Muscle of leg (tissue), 11 donors: ENCODE results near the gene HOTAIR. TPM values are rescaled to one million over a fixed set of nuclear protein-coding genes. Genes with fewer than 3 reads are reported as not detected.
A peak's percentile ranks its signal among the peaks of the same experiment; 100 is the strongest.

Source experiments
- DNase-seq: peaks from one replicate; pipeline ENCODE4 v3.0.0; 2013
- H3K27ac ChIP-seq: one replicate; pipeline ENCODE4 v1.5.1; 2013; ENCODE audit warnings: mild to moderate bottlenecking, low read length, control low read depth
- H3K27me3 ChIP-seq: one replicate; pipeline ENCODE4 v1.6.1; 2013; ENCODE audit warnings: low read length; ENCODE audit not compliant: control insufficient read depth, insufficient read depth
- H3K36me3 ChIP-seq: one replicate; pipeline ENCODE4 v1.6.1; 2013; ENCODE audit warnings: low read length; ENCODE audit not compliant: control insufficient read depth, insufficient read depth
- H3K4me1 ChIP-seq: one replicate; pipeline ENCODE4 v1.6.1; 2013; ENCODE audit warnings: low read length; ENCODE audit not compliant: control insufficient read depth, insufficient read depth
- H3K4me3 ChIP-seq: one replicate; pipeline ENCODE4 v1.5.1; 2013; ENCODE audit warnings: low read length, control low read depth
- H3K9me3 ChIP-seq: replicated peaks from 2 replicates; pipeline ENCODE4 v1.6.1; 2013; ENCODE audit warnings: low read depth, low read length; ENCODE audit not compliant: control insufficient read depth
- WGBS: methylation state at CpG from one replicate; pipeline ENCODE4 v1.1.5; 2013; ENCODE audit warnings: missing lambda C conversion rate; ENCODE audit not compliant: insufficient coverage; 5-methylcytosine and 5-hydroxymethylcytosine counted together
- polyA plus RNA-seq, 8 donors: library from polyadenylated mRNA; unstranded; fragments of 120-200 nt; gene quantifications; one replicate each; pipeline versions ENCODE4 v1.2.1 to v1.2.3, GENCODE V29; 2013; ENCODE audit warnings: inconsistent platforms in 1 of 8, low replicate concordance in 1 of 8; ENCODE audit not compliant: insufficient read length in 8 of 8, insufficient read depth in 1 of 8
- total RNA-seq: library from RNA; stranded (reverse); fragments of 120-200 nt; gene quantifications from one replicate; pipeline ENCODE4 v1.2.4, GENCODE V29; 2013

HOTAIR gene
- total and polyA plus RNA-seq, 9 donors: 1.8 to 13.2 (median 3.2) TPM

DNA sequence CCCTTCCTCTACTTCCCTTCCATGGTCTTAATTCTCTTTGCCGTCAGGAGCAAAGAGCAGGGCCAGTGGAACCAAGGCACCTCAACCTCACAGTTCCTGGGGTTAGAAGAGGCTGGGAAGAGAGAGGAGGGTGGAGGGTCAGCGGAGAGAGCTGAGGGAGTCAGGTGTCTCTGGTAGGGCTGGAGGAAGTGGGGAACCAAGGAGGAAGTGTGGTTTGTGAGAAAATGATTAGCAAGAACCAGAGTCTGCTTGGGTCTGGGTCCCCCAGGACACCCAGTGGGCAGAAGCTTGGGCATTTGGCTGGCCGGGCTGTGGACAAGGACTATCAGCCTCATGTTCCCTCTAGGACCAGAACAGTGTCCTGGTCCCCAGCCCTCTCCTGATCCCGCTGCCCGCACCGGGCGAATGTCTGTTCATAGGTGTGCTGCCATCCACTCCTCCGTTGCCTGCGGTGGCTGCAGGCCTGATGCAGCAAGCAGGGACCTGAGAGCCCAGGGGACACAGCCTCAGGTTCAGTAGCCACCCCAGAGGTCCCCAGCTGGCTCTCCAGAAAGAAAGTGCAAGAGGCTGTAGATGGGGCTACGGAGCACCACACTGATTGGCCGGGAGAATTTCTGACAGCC is 17.7 kb downstream of the HOTAIR start:
- Histone ChIP-seq H3K27ac (no peak overlapping the region), H3K4me1 (peaks cover 28% of the 10 kb centered on the region), H3K4me3 (no peak overlapping the region), H3K27me3 (peaks cover 97% of the 10 kb centered on the region), H3K9me3 (no peaks in the 10 kb centered on the region), H3K36me3 (peaks cover 2% of the 10 kb centered on the region)
- no peak for DNase-seq
- 69% methylated on average over 6 of the region's 11 CpGs for WGBS

DNA sequence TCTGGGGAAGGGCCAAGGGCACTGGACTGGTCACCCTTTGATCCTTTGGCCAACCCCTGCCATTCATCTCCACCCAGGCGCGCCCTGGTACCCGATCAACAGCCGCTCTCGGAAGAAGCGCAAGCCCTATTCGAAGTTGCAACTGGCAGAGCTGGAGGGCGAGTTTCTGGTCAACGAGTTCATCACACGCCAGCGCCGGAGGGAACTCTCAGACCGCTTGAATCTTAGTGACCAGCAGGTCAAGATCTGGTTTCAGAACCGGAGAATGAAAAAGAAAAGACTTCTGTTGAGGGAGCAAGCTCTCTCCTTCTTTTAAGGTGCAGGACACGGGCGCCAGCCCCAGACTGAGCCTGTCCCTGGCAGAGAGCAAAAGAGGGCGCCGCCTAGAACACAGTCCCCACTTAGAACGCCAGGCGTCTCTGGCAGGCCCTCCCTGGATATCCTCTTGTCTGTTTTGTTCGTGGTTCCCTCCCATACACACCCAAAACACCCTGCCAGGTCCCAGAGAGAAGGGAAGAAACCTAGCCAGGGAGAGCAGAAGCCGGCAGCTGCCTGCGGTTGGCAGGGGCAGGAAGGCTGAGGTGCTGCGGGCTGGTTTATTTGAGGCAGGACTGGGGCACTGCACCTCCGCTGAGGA is 18.4 kb downstream of the HOTAIR start:
- H3K36me3 ChIP-seq: no peaks in the 10 kb centered on the region
- H3K4me3 ChIP-seq: no peak overlapping the region
- DNase-seq: no peak
- 47% methylated on average over 22 of the region's 25 CpGs for WGBS
- no peaks in the 10 kb centered on the region for H3K9me3 ChIP-seq
- H3K4me1 ChIP-seq: peaks cover 28% of the 10 kb centered on the region
- peaks cover 97% of the 10 kb centered on the region for H3K27me3 ChIP-seq
- H3K27ac ChIP-seq: no peak overlapping the region

DNA sequence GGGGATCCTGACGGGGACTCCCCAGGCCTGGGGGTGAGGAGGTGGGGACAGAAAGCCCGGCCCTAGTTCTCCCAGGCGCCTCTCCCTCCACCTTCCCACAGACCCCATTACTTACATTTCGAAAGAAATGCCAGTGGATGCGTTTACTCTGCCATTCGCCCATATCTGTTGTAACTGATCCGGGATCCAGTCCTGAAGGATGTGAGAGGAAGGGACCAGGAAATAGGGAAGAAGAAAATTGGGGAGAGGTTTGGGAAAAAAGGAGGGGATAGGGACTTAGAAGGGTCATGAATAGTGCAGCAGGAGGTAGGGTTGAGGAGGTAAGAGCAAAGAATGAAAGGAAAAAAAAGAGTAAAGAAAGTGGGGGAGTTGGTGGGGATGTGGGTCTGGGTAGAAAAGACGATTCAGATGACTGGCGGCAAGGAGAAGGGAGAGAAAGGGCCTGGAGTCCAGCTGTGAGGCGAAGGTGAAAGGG is 18.9 kb downstream of the HOTAIR start:
- Histone ChIP-seq H3K4me1 (peaks cover 30% of the 10 kb centered on the region), H3K36me3 (no peaks in the 10 kb centered on the region), H3K4me3 (no peak overlapping the region), H3K27ac (no peak overlapping the region), H3K9me3 (no peaks in the 10 kb centered on the region), H3K27me3 (peaks cover 97% of the 10 kb centered on the region)
- DNase-seq: no peak
- 51% methylated on average over 5 of the region's 10 CpGs for WGBS

- H3K27ac ChIP-seq: no peak overlapping the region
- H3K36me3 ChIP-seq: no peaks in the 10 kb centered on the region
- peaks cover 23% of the 10 kb centered on the region for H3K4me1 ChIP-seq
- peaks cover 97% of the 10 kb centered on the region for H3K27me3 ChIP-seq
- no peaks in the 10 kb centered on the region for H3K9me3 ChIP-seq
- 2% methylated on average over 72 of the region's 86 CpGs for WGBS
- H3K4me3 ChIP-seq: peak overlapping the region; percentile 5
- no peak for DNase-seq
These were observed 19.5 kb downstream of the HOTAIR start for GRCh38 chr12:53955036-53955775.

GRCh38 chr12:53954694-53955035 is 20.1 kb downstream of the HOTAIR start, which contains the start of gene HOXC12:
HOXC12 (plus strand) TSS chr12:53954903; CDS start chr12:53954930, 27 bp downstream.
- Histone ChIP-seq H3K4me3 (peak within 1 kb of the TSS; percentile 5), H3K9me3 (no peaks in the 10 kb centered on the region), H3K36me3 (no peaks in the 10 kb centered on the region), H3K4me1 (peaks cover 21% of the 10 kb centered on the region), H3K27ac (no peak within 1 kb of the TSS), H3K27me3 (peaks cover 97% of the 10 kb centered on the region)
- 0% methylated on average over 13 of the region's 20 CpGs for WGBS
- no peak for DNase-seq

DNA sequence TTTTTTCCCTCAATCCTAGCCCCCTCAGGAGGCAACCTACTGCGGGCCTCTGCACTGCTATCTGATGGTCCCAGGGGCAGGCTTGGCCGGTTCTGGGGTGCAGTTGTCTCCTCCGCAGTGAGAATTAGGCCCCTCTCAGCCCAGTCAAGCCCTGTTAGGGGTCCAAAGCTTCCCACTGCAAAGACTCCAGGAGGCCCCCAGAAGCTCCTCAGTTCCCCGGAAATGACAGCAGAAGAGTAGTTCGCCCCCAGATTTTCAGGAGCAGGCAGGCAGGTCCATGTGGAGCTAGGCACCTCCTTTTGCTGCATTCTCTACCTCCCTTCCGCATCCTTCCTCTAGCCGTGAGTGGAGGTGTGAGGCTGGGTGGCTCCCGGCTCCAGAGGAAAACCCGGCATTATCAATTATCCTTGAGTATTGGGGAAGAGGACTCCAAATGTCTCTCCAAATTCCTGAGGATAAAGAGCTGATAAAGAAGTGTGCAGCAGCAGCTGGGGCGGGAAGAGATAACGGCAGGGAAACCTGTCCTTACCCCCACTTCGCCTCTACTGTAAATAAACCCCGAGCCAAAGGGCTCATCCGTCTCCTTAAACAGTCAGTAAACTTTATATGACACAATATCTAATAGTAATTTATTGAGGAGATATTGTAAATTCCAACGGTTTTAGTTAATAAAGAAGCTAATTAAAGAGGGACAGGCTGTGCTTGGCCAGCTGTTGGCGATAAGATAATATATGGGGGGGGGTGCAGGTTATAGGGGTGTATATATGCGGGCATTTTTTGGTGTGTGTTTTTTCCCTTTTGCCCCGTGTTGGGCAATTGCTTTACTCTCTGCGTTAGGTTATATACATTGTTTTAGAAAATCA is 20.7 kb downstream of the HOTAIR start:
- Histone ChIP-seq H3K36me3 (no peaks in the 10 kb centered on the region), H3K4me1 (peaks cover 21% of the 10 kb centered on the region), H3K4me3 (no peak overlapping the region), H3K9me3 (no peaks in the 10 kb centered on the region), H3K27ac (no peak overlapping the region), H3K27me3 (peaks cover 97% of the 10 kb centered on the region)
- no peak for DNase-seq
- WGBS: 55% methylated on average over 4 of the region's 19 CpGs

- Histone ChIP-seq H3K4me1 (peaks cover 21% of the 10 kb centered on the region), H3K27ac (no peak overlapping the region), H3K36me3 (no peaks in the 10 kb centered on the region), H3K27me3 (peaks cover 98% of the 10 kb centered on the region), H3K4me3 (no peak overlapping the region), H3K9me3 (no peaks in the 10 kb centered on the region)
- DNase-seq: no peak
- 27% methylated on average over 26 of the region's 38 CpGs for WGBS
These were observed 21.7 kb downstream of the HOTAIR start for GRCh38 chr12:53952871-53953734.

DNA sequence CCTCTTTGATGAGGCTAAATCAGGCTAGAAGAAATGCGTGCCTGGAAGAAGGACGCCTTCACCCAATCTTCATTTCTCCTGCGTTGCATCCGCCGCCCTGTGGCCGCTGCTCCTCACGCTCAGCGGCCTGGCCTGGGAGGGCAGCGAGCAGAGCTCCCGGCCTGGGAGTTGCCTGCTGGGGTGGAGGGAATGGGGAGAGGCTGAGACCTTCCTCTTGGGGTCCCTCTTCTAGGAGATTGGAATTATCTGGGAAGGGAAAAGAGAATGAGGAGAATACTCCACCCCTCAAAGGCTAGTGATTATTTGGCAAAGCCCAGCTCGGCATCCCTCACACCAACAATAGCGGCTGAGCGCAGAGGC is 22.4 kb downstream of the HOTAIR start:
- no peak for DNase-seq
- Histone ChIP-seq H3K27ac (no peak overlapping the region), H3K9me3 (no peaks in the 10 kb centered on the region), H3K36me3 (no peaks in the 10 kb centered on the region), H3K4me3 (no peak overlapping the region), H3K27me3 (peaks cover 98% of the 10 kb centered on the region), H3K4me1 (peaks cover 21% of the 10 kb centered on the region)
- WGBS: 71% methylated on average over 3 of the region's 13 CpGs

DNA sequence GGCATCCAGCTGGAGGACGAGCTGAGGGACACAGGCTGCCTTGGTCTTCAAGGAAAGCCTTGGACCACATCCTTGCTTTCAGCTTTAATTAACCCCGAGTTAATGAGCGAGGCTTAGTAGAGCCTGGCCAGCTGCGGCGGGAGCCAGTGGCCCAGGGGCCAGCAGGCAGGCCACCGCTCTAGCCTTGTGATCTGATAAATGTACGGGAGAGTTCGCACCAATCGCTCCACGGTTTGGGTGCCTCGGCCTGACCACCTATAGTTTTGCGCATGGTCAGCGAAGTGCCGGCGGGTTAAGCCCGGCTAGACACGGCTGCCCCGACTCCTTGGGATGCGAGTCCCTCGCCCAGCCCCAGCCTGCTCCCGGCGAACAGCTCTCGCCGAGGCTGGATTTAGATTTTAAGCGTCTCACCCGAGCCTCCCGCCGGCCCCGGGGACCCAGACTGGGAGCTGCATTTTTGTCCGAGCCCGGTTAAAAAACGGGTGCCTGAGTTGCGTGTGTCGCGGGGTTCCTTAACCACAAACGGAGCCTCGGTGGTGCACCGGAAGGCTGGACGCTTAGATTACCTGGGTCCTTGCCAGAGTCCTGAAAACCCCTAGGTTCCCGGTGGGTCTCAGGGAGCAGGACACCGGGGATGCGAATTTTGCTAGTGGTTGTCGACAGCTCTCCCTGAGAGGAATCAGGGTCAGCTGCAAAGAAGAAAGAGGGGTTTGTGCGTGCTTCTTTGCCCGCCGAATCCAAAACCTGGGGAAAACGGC is 23.0 kb downstream of the HOTAIR start:
- Histone ChIP-seq H3K27ac (no peak overlapping the region), H3K36me3 (no peaks in the 10 kb centered on the region), H3K4me1 (peaks cover 21% of the 10 kb centered on the region), H3K4me3 (no peak overlapping the region), H3K27me3 (peaks cover 97% of the 10 kb centered on the region), H3K9me3 (no peaks in the 10 kb centered on the region)
- no peak for DNase-seq
- WGBS: 14% methylated on average over 44 of the region's 47 CpGs
